ENCODE measurements around the gene PRPF38B.

DNA sequence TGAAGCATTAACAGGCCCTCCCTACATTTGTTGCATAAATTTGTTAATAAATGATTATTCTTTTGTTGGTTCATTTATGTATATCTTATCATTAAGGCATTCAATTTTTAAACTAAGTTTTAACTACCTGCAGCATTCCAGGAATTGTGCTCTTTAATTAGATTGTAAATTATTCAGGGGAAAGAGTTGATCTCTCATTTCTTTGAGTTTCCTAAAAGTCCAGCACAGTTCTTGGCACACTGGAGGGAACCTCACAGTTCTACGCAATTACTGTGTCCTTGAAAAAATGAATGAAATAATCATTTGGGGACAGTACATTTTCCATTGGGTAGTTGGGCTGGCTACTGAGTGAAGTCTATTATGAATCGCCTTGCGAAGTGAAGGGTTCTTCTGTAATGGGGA lies 53.9 kb downstream of the PRPF38B start:
- TF ChIP-seq RAD21 (IDR thresholded peaks at IDR 0.05; ENCODE audit: low read length) (no peak), EP300 (IDR thresholded peaks at IDR 0.05; ENCODE audit: borderline replicate concordance in 1 of 2, low read depth in 1 of 2, low read length in 1 of 2) (no peak), MXI1 (IDR thresholded peaks at IDR 0.05; ENCODE audit: low read depth, low read length) (no peak), CTCF (IDR thresholded peaks at IDR 0.05) (no peak)
- TF ChIP-seq, protein P1, sequence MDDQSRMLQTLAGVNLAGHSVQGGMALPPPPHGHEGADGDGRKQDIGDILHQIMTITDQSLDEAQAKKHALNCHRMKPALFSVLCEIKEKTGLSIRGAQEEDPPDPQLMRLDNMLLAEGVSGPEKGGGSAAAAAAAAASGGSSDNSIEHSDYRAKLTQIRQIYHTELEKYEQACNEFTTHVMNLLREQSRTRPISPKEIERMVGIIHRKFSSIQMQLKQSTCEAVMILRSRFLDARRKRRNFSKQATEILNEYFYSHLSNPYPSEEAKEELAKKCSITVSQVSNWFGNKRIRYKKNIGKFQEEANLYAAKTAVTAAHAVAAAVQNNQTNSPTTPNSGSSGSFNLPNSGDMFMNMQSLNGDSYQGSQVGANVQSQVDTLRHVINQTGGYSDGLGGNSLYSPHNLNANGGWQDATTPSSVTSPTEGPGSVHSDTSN (IDR thresholded peaks at IDR 0.05) = no peak
